ENCODE measurements around the gene DIPK1A.
A peak's percentile ranks its signal among the peaks of the same experiment; 100 is the strongest.
"Not testable (repeated sequence)": the region's sequence is repeated elsewhere in the genome, so short reads cannot be mapped to it uniquely, and the experiment has no call there.

Gene DIPK1A

DNA sequence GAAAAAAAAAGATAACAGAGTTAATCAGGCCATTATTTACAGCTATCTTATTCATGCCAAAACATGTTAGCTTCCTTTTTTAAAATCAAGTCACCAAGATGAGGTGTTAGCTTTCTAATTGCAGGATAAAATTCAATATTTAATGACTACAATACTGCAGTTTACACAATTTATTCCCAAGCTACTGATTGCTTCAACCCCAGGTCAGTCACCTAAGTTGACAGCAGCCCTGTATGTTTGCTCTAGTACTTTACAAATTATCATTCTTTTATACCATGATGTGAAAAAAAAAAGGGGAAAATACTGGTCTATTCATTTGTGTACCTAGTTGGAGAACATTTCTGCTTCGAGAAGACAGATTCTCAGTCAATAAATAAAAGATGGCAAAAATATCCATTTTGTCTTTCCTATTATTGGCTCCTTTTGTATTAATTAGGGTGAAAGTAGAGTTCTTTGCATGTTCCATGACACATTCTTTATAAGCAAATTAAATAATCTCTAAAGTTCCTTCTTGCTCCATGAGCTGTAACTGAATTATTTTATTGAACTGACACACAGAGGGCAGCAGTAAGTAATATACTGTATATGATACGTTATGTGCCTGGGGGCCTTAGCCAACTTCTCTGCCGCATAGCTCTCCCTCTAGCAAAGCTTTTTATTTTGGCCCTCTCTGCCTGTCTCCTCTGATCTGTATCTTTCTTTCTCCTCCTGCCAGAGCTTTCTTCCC is 48.0 kb downstream of the DIPK1A start:
- DNase-seq, result no peak

- DNase-seq, result no peak
These were observed 51.2 kb downstream of the DIPK1A start for GRCh38 chr1:92910081-92910480.

- DNase-seq, result no peak
These were observed 51.9 kb downstream of the DIPK1A start for GRCh38 chr1:92909321-92909720.

- no peak for DNase-seq
These were observed 53.1 kb downstream of the DIPK1A start for GRCh38 chr1:92907949-92908684.

- no peak for DNase-seq
These were observed 57.5 kb downstream of the DIPK1A start for GRCh38 chr1:92903765-92904164.

GRCh38 chr1:92902406-92902744 is 58.9 kb downstream of the DIPK1A start:
- no peak for DNase-seq

DNA sequence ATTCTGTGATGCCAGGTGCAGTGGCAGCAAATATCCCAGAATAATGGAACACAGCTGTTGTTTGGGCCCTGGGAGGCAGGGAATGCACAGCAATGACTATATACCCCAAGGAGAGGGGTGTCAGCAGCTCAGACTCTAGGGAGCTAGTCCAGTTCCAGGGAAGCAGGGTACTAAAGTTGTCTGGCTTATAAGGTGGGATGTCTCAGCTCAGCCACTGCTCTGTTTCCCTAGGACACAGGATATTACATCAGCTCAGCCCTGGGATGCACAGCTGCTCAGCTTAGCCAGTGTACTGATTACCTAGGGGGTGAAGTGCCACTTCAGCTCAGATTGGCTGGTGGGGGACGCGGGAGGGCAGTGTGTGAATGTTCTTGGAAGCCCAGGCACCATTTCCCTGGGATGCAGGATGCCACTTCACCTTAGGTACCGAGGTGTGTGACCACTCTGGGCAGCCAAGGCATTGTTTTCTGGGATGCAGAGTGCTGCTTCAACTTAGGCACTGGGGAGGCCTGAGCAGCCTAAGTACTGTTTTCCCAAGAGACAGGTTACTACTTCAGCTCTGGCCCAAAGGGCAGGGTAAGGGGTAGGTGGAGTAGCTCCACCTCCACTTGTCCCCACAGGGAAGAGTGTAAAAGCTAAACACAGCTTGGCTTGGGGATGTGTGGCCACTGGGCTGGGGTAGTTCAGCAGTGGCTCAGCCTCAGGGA is 59.4 kb downstream of the DIPK1A start:
- DNase-seq, result no peak

- DNase-seq, result no peak
These were observed 60.1 kb downstream of the DIPK1A start for GRCh38 chr1:92901126-92901525.

GRCh38 chr1:92900539-92900938 is 60.7 kb downstream of the DIPK1A start:
- no peak for DNase-seq

DNA sequence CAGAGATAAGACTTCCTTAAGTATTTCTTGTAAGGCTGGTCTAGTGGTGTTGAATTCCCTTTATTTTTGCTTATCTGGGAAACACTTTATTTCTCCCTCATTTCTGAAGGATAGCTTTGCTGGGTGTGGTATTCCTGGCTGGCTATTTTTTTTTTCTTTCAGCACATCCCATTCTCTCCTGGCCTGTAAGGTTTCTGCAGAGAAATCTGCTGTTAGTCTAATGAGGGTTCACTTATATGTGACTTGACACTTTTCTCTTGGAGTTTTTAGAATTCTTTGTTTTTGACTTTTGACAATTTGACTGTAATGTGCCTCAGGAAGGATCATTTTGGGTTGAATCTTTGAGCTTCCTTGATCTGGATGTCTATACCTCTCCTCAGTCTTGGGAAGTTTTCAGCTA is 61.5 kb downstream of the DIPK1A start:
- DNase-seq, result no peak

DNA sequence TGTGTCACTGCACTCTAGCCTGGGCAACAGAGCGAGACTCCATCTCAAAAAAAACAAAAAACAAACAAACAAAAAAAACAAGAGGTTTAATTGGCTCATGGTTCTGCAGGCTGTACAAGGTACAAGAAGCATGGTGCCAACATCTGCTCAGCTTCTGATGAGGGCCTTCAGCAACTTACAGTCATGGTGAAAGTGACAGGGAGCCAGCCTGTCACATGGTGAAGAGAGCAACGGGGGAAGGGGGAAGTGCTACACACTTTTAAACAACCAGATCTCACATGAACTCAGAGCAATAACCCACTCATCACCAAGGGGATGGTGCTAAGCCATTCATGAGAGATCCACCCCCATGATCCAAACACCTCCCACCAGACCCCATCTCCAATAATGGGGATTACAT is 63.2 kb downstream of the DIPK1A start:
- not testable (repeated sequence) for DNase-seq

DNA sequence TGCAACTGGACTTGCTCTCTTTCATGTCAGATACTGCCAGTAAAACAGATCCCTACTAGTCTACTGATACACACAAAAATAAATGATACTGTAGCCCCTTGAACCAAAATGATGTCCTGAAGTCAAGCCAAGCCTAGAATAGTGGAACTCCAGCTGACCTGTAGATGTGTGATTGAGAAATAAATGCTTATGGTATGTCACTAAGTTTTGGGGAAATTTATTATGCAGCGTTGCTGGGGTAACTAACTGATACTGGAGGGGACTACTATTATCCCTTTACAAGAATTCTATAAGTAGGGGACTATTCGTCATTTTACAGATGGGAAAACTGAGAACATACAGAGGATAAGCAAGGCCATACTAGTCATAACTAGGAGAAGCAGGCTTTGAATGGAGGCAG is 73.8 kb downstream of the DIPK1A start:
- no peak for DNase-seq

- DNase-seq, result no peak
These were observed 74.3 kb downstream of the DIPK1A start for GRCh38 chr1:92886886-92887419.

DNA sequence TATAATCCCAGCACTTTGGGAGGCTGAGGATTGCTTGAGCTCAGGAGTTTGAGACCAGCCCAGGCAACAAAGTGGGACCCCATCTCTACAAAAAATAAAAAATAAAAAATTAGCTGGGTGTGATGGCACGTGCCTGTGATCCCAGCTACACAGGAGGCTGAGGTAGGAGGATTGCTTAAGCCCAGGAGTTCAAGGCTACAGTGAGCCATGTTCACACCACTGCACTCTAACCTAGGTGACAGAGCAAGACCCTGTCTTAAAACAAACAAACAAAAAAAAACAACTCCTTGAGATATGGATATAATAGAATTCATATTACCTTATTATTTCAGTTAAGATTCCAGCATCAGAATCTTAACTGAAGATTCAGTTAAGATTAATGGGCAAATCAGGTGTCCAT is 77.1 kb downstream of the DIPK1A start:
- no peak for DNase-seq

DNA sequence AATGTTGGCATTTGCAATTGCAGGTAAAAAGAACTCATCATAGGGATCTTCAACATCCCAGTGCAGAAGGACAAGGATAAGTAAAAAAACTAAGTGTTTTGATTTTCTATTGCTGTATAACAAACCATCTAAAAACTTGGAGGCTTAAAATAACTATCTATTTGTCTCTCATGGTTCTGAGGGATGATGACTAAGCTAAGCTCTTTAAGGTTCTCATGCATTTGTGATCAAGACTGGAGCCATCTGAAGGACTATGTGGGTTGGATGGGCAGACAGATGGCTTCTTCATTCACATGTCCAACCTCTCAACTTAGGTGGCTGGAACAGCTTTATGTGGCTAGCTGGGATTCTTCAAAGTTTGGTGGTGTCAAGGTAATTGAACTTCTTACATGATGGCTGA is 78.0 kb downstream of the DIPK1A start:
- DNase-seq, result no peak

DNA sequence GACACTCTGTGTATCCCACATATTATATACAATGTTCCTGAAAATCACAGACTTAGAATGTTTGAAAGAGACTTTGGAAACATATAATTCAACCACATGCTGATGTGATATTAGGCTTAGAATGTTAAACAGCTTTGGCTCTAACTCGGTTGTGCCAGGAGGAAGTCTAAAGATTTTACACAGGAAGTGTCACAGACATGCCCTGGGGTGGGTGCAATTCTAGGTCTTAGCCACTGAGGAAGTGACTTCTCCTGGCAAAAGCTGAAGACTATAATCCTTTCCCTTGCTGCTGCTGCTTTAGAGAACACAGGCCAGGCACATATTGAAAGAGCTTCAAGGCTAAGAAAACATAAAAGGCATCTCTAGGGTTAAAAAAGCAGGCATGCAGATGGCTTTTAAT is 78.4 kb downstream of the DIPK1A start:
- no peak for DNase-seq

DNA sequence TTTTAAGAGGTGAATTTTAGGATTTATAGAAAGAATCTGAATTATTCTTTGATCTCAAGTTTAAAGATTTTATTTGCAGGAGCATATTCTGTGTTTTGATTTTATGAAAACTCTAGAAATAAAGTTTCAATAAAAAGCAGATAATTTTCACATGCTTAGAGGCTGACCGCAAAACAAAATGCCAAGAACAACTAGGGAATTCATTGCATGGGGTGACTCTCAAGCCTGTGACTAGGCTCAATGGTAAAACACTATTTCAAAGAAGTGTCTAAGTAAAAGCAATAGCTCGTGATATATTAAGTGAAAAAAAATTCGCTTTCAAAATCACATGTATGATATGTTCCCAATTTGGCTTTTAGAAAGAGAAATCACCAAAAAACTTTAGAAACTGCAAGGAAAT is 79.9 kb downstream of the DIPK1A start:
- DNase-seq, result no peak

DNA sequence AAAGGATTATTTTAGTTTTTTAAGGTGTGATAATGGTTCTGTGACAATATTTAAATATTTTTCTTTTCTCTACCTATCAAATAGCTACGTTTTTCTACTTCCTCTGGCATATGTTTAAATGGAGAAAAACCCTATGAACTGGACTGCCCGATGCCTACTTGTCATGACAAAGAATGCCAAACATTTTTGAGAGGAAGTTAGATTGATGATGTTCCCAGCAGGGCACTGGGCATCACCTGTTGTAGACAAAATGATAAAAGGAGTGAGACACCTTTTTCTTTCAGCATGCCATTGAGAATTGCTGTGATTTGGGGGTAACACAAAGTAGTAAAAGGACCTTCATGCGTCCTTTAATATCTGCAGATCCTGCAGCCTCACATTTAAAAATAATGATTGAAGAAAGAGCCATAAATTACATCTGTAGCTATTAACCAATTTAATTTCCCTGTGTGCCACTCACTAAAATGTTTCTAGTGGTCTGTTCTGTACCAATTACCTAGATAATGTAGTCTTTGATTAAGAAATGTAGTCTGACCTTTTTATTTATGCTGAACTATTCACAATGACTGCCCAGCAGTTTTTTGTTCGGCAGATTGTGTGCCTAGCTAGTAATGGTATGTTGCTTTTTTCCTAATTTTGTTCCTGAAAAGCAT is 81.8 kb downstream of the DIPK1A start:
- no peak for DNase-seq

GRCh38 chr1:92877792-92878191 is 83.5 kb downstream of the DIPK1A start:
- peak; percentile 18 for DNase-seq

DNA sequence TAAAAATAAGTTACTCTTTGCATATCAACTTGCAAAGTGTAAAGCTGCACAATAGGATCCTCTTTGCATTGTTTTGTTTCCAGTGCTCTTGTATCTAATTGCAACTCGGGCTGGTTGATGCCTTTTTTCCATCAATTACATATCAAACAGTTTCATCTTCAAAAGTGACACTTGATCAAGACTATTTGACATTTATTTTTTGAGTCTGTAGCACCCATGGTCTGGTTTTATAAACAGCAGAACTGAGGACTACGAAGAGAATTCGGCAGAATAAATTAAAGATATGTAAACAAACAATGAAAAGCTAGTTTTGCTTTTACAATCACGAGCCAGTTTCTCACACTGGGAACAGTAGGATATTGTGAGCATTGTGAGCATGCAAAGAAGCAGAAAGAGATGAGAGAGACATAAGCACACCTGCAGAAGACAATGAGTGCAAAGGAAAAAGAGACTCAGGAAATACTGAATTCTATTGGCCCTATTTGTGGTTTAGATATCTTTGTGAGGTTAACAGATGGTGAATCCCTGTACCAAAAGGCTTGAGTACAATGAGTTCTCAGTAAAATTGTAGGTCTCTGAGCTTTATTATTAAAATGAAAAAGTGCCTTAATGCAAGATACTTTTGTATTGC is 84.1 kb downstream of the DIPK1A start:
- no peak for DNase-seq

GRCh38 chr1:92876351-92876750 is 84.9 kb downstream of the DIPK1A start:
- DNase-seq, result no peak

DNA sequence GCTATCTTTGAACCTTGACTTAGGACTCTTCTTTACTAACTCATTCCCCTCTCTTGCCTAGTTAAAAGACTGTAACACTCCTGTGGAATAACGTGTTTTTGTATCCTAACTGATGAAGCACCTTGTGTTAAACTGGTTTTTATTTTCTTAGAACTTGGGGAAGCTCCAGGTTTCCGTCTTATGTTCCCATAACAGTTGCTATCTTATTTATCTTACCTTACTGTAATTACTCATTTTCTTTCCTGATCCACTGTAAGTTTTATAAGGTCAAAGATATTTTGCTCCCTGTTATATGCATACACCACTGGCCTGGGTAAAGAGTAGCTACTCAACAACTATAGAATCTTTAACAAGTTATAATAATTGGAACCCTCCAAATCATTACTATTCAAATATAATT is 86.3 kb downstream of the DIPK1A start:
- DNase-seq, result no peak

- DNase-seq, result no peak
These were observed 88.5 kb downstream of the DIPK1A start for GRCh38 chr1:92872719-92873118.
